HG03139 (cell line): ENCODE data around the gene SLC34A1.
"Not testable (repeated sequence)": the region's sequence is repeated elsewhere in the genome, so short reads cannot be mapped to it uniquely, and the experiment has no call there.

Experiments used
- ATAC-seq: cut with Tn5 transposase; IDR thresholded peaks from one replicate; pipeline ENCODE4 v1.9.1; 2021; ENCODE audit not compliant: unreplicated experiment

The SLC34A1 gene

DNA sequence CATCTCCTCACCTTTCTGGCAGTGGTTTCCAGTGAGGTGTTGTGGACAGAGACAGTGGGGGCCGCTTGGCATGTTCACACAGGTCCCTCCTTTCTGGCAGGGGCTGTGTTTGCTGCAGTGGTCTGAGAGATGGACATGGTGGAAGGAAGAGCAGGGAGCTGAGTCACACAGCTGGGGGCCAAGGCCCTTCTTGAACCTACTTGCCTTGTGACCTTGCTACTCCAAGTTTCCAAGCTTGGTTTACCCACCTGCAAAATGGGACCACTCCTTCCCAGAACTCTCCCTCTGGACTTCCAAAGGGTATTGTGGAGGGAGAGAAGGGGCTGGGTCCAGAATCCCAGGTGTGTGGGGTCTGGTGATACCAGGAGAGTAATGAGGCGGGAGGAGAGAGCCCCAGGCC is 21.1 kb downstream of the SLC34A1 start:
- no peak for ATAC-seq

DNA sequence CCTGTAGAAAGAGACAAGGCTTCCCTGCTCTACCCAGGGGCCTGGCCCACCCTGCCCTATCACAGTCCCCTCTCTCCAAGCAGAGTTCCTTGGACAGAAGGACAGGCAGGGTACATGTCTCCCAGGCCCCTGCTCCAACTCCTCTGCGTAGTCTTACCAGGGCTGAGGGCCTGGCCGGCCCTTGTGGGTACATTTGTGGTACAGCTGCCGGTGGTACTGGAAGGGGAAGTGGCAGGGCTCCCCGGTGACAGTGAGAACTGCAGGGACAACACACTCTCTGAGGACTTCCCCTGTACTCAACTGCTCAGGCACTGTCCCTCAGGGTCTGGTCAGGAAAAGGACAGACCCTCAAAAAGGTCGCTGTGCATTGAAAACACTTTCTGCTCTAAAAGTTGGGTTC is 21.6 kb downstream of the SLC34A1 start:
- ATAC-seq = no peak

- ATAC-seq = no peak
Measured at GRCh38 chr5:177409043-177409801, 25.0 kb downstream of the SLC34A1 start, which contains the start of gene F12. Gene F12, minus strand, starts transcription at chr5:177409564. Its CDS starts 37 bp downstream, at chr5:177409527.

GRCh38 chr5:177410575-177410974 is 26.3 kb downstream of the SLC34A1 start:
- no peak for ATAC-seq

GRCh38 chr5:177412603-177413233 is 28.5 kb downstream of the SLC34A1 start:
- peak; percentile 48 for ATAC-seq

GRCh38 chr5:177414481-177414880 is 30.2 kb downstream of the SLC34A1 start:
- no peak for ATAC-seq

GRCh38 chr5:177417081-177417480 is 32.8 kb downstream of the SLC34A1 start:
- not testable (repeated sequence) for ATAC-seq

DNA sequence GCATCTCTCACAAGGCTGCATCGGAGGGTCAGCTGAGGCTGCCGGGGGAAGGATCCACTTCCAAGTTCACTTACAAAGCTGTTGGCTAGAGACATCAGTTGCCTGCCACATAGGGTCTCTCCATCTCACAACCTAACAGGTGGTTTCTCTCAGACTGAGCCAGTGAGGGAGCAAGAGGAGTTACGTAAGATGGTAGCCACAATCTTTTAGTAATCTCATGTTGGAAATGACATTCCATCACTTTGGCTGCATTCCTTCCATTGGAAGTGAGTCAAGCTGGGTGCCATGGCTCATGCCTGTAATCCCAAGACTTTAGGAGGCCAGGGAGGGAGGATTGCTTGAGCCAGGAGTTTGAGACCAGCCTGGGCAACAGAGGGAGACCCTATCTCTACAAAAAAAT is 34.8 kb downstream of the SLC34A1 start:
- ATAC-seq = no peak

DNA sequence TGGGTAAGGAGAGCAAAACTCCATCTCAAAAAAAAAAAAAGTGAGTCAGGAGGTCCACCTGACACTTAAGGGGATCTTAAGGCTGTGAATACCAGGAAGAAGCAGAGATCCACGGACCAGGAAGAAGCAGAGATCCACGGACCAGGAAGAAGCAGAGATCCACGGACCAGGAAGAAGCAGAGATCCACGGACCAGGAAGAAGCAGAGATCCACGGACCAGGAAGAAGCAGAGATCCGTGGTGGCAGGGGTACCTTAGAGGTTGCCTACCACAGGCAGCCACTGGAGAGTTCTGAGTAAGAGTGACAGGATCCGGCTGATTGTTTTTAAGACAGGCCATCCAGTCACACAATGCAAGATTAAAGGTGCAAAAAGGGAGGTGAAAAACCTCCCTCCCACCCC is 36.2 kb downstream of the SLC34A1 start:
- not testable (repeated sequence) for ATAC-seq

- ATAC-seq = no peak
Measured at GRCh38 chr5:177421062-177421798, 37.0 kb downstream of the SLC34A1 start.

DNA sequence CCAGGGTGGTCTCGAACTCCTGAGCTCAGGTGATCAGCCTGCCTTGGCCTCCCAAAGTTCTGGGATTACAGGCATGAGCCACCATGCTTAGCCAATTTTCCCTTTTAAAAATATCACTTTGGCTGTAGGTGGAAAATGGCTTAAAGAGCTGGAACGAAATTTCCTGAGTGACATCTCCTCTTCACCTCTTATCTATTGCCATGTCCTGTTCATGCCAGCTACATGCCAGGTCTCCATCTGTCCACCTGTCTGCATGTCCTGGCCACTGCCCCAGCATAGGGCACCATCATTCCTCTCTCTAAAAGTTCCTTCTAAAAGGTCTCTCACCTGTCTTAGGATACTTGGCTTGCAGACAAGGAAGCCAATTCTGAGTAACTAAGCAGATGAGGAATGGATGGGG is 39.4 kb downstream of the SLC34A1 start:
- ATAC-seq = no peak

- no peak for ATAC-seq
Measured at GRCh38 chr5:177425196-177425800, 41.1 kb downstream of the SLC34A1 start.

DNA sequence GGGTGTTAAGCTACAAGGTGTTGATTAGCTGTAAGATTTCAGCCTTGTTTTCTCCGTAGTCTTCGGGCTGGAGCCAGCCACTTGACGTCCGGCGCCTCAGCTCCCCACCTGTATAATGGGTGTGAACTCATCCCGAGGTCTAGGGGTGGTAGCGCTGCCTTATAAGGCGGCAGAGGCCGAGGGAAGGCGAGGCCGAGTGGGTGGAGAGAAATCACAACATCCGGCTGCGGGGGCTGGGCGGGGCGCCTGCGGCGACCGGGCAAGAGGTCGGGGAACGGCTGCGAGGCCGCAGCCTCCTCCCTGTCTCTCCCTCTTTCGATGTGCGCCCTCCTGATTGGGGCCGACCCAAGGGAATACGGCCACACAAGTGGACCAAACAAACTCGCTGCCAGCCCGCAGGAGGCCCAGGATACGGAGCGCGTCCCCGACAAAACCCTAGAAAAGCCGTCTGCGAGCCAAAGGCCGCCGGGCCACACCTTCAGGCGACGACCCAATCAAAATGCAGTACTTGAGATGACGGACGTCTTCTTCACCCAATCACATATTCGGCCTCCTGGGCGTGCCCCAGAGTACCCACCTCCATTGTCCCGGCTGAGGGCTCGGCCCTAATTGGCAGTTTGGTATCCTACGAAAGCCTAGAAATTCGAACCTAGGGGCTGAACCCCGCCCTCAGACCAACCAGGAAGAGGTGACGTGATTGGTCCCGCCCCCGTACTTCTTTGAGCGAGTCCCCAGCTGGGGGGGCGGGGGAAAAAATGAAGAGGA is 41.7 kb downstream of the SLC34A1 start:
- peak; percentile 58 for ATAC-seq

GRCh38 chr5:177426566-177427210 is 42.5 kb downstream of the SLC34A1 start, which contains the start of gene GRK6:
Gene GRK6, plus strand, starts transcription at chr5:177426676. Its CDS starts 170 bp downstream, at chr5:177426846.
- peak; percentile 10 for ATAC-seq

DNA sequence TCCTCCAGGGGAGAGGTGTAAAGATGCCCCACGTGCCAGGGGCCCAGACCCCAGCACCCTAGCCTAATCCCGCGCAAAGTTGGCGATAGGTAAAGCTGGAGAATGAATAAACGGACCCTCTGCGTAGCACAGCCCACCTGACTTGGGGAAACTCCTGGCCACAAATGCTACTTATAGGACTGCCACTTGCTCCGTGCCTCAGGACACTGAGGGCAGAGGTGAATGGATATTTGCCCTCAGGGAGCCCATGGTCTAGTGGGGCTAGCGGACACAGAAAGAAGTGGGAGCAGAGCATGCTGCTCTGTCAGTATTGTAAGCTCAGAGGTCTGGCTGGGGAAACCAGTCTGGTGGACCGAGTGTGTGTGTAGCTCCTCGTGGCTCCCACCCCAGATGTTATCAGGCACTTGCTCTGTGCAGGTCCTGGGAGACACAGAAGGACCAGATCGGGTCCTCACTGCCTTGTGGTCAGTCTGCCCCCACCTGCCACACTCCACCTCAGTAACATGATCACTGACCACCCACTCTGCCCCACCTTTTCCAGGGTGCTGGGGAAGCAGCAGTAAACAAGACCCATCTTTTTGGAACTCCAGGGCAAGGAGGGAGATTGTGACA is 43.1 kb downstream of the SLC34A1 start:
- ATAC-seq = no peak

DNA sequence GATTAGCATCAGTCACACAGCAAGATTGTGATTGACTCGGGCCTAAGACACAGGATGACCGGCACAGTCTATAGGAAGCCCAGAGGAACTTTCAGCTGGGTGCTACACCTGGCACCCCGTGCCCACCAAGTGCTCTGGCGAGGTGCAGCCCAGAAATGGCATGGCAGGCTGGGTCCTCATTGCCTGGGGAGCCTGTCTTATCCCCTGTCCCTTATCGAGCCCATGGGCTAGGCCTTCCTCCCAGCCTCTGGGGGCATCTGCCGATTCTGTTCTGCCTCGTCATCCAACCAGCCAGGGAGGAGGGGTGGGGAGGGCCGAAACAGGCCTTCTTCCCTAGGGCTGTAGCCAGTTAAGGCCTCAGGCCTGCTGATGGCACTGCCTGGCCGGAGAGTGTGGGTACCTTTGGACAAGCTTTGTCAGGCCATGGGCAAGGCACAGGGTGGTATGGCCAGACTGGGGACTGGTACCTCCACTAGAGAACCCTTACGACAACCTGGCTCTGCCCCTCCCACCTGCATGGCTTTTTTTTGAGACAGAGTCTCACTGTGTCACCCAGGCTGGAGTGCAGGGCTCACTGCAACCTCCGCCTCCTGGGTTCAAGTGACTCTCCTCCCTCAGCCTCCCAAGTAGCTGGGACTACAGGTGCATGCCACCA is 43.8 kb downstream of the SLC34A1 start:
- no peak for ATAC-seq

DNA sequence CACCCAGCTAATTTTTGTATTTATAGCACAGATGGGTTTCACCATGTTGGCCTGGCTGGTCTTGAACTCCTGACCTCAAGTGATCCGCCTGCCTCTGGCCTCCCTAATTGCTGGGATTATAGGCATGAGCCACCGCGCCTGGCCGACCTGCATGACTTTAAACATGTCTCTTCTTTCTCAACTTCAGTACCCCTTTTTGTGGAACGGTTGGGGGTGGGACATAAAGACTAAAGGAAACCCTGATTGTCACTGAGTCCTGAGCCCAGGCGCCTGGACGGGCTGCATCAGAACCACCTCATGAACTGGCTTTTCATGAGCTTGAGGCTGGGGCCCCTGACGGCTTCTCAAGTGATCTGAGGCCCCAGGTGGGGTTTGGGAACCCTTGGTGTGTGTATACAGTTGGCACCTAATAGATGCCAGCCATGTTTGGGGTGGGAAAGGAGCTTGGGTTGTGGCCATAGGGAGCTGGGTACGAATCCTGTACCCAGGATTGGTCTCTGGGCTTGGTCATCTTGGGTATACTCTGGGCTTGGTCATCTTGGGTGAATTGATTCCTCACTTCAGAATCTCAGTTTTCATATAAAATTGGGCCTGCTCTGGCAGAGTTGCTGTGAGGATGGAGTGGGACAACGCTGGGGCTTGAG is 44.5 kb downstream of the SLC34A1 start:
- no peak for ATAC-seq

GRCh38 chr5:177429248-177430040 is 45.2 kb downstream of the SLC34A1 start:
- ATAC-seq = no peak
